IPS-NIHi7 (cell line): ENCODE measurements around the gene ZNF383.
A peak's percentile ranks its signal among the peaks of the same experiment; 100 is the strongest.
"Not testable (repeated sequence)": the region's sequence is repeated elsewhere in the genome, so short reads cannot be mapped to it uniquely, and the experiment has no call there.

Experiments used
- DNase-seq: peaks from one replicate; pipeline ENCODE4 v3.0.0; 2012; ENCODE audit warnings: mixed read lengths; ENCODE audit errors: extremely low spot score

Gene ZNF383

DNA sequence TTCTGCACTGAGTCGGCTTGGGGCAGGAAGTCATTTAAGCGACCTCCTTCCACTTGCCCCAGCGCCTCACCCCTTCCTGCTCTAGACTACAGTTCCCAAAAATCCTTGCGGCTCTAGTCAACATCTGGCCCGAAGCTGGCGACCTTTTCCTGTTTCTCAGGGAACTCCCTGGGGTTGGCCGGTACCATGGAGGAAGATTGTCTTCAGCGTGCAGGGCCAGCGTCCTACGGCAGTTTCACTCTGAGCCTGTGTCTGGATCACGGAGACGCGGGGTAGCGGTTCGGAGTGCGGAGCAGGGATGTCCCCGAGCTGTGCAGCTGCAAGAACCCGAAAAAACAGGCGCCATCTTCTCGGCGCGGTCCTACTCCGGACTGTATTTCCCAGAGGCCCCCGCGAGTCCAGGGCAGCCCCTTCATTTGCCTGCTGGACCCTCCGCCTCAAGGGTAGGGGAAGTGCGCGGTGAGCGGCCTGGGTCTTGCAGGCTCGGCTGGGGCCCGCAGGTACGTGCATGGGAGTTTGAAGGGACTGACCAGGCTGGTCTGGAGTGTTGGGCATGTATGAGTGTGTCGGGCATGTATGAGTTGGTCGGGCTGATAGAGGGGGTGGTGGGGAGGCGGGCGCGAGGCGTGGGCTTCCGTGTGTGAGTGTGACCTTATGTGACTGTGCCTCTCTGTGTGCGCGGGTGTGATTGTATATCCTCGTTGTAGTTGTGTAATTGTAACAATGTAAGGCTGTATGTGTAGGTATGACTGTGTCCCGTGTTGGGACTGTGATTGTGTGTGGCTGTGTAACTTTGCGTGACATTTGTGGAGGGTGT, at the start of gene ZNF383:
ZNF383 (plus strand) TSS at position 440 of the 817 bp plus-strand sequence. CDS start 12,240 bp downstream, outside the sequence.
- peak; percentile 94 for DNase-seq

DNA sequence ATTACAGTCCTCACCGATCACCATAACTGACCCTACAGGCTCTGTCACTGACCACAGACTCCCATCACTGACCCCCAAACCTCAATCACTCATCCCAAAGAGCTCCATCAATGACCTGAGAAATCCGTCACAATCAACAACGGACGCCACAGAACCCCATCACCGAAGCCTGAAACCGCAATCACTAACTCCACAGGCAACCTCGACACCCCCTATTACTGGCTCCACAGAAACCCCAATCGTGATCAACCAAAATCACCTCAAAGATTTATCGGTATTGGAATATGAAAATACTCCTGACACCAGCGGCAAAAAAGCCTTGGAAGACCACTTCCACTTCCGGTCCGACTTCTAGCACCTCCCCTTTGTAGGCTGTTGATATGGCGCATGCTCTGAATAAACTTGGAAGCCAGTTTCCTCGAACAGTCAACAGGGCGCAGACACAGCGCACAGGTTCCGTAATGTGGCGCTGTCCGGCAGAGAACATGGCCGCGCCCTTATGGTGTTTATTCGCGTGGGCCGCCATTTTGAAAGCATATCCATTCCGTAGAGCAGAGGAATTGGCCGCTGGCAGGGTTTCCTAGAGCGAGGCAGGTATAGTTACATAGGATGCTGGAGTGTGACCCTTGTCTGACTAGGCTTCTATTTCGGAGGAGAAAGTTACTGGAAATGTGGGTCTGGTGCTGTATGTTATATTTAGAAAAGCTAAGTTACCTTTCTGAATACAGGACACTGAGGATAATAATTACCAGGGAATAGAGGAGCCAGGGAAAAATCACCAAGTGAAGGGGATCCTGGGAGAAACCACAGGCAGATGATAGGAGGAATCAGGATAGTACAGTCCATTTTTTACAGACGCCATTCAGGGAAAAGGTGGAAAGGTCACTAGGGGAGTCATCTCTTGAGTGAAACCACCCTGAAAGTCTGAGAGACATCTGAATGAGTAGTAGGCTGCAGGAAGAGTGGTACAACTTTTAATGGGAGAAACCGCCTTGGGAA, 45.3 kb upstream of the ZNF383 start, which contains the start of gene ZNF585A:
ZNF585A (minus strand) TSS at position 328 of the 999 bp plus-strand sequence. CDS start 2,785 bp downstream, outside the sequence.
- peak; percentile 93 for DNase-seq

DNA sequence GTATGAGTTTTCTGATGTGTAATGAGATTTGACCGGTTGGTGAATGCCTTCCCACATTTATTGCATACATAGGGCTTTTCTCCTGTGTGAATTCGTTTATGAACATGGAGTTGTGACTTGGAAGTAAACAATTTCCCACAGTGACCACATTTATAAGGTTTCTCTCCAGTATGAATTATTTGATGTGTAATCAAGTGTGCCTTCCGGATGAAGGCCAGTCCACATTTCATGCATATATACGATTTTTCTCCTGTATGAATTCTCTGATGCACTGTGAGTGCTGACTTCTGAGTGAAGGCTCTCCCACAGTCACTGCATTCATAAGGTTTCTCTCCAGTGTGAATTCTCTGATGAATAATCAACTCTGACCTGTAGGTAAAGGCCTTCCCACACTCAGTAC, 31.9 kb upstream of the ZNF383 start:
- not testable (repeated sequence) for DNase-seq

- not testable (repeated sequence) for DNase-seq
Observed at GRCh38 chr19:37195248-37195647, 22.8 kb upstream of the ZNF383 start.

GRCh38 chr19:37197115-37197514, 20.9 kb upstream of the ZNF383 start:
- DNase-seq = not testable (repeated sequence)

DNA sequence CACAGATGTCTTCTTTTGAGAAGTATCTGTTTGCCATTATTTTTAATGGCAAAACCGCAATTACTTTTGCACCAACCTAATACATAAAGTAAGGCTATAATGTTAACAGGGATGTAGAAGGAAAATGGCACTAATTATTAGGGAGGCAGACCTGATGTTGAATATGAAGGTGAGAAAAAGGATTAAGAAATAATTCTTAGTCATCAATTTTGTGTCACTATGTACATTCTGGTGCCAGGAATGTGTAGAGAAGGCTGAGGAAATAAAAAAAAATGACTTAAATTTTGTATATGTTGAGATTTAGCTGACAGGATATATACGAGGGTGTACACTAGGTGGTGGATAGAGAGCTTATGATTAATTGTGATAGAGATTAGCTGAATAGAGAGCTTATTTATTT, 20.2 kb upstream of the ZNF383 start:
- DNase-seq = no peak

DNA sequence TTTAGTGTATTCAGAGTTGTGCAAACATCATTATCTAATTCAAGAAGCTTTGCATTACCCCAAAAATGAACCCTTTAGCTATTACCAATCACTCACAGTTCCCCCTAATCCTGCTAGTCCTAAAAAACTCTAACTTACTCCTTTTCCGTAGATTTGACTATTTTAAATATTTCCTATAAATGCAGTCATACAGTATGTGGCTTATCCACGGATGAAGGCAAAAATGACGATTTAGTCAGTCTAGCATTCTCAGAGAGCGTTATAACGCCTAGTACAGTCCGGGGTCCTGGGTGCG, 587 bp upstream of the ZNF383 start:
- DNase-seq = no peak

DNA sequence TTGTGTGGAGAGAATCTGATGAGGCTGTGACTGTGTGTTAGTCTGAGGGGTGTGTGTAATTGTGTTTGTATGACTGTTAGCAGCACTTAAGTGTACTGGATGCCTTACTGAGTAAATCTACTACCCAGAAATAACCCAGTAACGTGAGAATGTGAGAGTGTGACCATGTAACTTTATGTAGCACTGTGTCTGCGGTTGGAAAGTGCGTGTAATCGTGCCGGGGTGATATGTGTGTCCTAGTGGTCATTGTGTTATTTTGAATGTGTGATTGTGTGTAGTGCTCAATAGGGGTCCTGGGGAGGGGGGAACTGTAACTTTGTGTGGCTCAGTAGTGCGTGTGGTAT, 550 bp downstream of the ZNF383 start:
- no peak for DNase-seq

- no peak for DNase-seq
Observed at GRCh38 chr19:37220383-37220782, 2.4 kb downstream of the ZNF383 start.

DNA sequence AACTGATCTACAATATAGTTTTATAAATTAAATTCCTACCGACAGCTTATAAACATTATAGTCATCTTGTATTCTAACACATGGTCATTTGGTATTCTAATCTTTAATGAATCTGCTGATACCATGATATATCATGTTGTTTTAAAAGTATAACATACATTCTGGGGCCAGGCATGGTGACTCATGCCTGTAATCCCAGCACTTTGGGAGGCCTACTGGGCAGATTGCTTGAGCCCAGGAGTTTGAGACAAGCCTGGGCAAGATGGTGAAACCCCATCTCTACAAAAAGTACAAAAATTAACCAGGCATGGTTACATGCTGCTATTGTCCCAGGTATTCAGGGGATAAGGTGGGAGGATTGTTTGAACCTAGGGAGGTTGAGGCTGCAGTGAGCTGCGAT, 3.1 kb downstream of the ZNF383 start:
- DNase-seq = no peak

DNA sequence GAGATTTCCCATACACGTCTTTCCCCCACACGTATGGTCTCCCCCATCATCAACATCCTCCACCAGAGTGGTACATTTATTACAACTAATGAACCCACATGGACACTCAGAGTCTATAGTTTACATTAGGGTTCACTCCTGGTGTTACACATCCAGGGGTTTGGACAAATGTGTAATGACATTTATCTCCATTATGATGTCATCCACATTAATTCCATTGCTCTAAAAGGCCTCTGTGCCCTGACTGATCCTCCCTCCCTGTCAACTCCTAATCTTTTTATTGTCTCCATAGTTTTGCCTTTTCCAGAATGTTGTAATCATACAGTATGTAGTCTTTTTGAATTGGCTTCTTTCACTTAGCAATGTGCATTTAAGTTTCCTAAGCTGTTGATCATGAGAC, 8.2 kb downstream of the ZNF383 start:
- no peak for DNase-seq

DNA sequence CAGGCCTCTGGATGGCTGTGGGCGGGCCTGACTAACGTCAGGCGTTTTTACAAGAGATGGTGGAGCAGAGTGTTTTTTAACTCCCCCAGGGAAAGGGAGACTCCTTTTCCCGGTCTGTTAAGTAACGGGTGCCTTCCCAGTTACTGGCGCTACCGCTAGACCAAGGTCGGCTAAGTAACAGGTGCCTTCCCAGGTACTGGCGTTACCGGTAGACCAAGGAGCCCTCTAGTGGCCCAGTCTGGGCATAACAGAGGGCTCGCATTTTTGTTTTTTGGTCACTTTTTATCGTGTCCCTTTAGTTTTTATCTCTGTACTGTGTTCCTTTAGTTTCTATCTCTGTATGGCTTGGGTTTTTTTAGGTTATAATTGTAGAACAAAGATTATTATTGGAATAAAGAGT, 10.0 kb downstream of the ZNF383 start:
- DNase-seq = peak; percentile 25

GRCh38 chr19:37243206-37243632, 25.2 kb downstream of the ZNF383 start:
- DNase-seq = no peak

DNA sequence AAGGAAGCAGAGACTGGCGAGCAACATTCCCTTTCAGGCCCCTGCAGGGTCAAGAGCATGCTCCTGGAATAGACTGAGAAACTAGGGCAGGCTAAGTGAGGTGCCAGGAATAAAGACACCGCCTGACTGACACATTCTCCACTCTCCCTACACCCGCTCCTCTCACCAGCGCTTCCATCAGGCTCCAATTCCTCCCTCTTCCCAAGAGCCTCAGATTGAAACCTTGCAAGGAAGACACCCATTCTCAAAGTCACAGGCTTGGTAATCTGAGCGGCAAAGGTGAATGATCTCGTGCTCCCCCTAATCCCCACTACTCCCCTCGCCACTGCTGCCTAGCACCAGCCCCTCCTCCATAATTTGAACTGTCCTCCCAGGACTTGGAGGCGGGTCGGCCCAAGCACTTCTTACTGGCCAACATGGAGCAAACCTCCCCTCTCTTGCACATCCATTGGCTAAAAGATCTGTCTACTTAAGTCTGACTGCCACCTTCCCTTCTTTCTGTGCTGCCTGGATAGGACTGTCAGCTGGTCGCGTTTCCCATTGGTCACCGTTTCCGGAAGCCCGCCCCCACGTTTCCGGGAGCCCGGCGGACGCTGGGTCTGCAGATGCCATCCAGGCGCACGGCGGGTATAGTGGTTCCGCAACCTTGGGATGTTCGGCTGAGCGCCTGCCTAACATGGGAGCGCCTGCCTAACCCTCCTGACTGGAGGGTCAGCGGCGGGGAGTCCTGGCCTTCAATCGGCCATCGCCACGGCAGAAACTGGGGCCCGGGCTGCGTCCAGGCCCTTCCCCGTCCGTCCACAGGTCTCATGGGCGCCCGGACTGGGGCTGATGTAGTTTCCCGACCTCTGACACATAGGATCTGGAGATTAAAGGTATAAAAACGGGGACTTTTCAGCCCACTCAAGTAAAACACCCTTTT, 33.6 kb downstream of the ZNF383 start:
- DNase-seq = no peak

- not testable (repeated sequence) for DNase-seq
Observed at GRCh38 chr19:37263028-37263427, 45.0 kb downstream of the ZNF383 start.

GRCh38 chr19:37267005-37267404, 49.0 kb downstream of the ZNF383 start:
- DNase-seq = not testable (repeated sequence)

- DNase-seq = not testable (repeated sequence)
Observed at GRCh38 chr19:37267755-37268154, 49.7 kb downstream of the ZNF383 start.

GRCh38 chr19:37280656-37281055, 62.6 kb downstream of the ZNF383 start:
- DNase-seq = not testable (repeated sequence)

GRCh38 chr19:37284020-37284419, 66.0 kb downstream of the ZNF383 start:
- DNase-seq = not testable (repeated sequence)

DNA sequence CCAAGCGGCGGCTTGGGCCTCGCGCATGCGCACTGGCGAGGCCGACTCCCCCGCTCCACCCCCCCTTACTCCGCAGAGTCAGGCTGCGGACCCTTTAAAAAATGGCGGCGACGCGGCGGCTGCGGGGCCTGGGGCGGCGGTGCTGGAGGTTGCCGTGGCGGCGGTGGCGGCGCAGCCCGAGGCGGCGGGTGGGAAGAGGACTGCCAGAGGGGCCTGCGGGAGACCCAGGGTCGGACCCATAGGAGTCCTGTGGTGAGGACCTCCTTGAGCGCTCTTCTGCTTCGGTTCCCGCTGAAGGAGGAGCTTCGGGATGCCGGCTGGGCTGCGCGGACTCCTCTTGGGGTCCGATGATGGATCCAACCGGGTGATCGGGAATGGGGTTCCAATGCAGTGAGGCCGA, 71.2 kb downstream of the ZNF383 start:
- DNase-seq = not testable (repeated sequence)
